ENCODE results near the gene GAB1.

The GAB1 gene

DNA sequence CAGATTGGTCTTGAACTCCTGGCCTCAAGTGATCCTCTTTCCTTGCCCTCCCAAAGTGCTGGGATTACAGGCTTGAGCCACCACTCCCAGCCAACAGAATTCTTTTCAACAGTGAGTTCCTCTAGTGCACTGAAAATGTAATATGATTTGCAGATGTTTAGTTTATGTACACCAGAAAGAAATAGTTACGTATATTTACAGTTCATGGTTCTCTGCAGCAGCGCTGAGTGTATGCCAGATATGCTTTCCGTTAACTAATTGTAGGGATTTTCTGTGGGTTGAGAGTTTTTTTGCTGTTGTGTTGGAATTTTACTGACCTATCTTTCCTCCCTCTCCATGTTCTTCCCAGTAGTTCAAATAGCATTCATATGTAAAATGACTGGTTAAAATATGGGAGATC is 44.0 kb downstream of the GAB1 start:
- TF ChIP-seq, protein P1, sequence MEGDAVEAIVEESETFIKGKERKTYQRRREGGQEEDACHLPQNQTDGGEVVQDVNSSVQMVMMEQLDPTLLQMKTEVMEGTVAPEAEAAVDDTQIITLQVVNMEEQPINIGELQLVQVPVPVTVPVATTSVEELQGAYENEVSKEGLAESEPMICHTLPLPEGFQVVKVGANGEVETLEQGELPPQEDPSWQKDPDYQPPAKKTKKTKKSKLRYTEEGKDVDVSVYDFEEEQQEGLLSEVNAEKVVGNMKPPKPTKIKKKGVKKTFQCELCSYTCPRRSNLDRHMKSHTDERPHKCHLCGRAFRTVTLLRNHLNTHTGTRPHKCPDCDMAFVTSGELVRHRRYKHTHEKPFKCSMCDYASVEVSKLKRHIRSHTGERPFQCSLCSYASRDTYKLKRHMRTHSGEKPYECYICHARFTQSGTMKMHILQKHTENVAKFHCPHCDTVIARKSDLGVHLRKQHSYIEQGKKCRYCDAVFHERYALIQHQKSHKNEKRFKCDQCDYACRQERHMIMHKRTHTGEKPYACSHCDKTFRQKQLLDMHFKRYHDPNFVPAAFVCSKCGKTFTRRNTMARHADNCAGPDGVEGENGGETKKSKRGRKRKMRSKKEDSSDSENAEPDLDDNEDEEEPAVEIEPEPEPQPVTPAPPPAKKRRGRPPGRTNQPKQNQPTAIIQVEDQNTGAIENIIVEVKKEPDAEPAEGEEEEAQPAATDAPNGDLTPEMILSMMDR (IDR thresholded peaks at IDR 0.05; ENCODE audit: low read depth, low read length, missing control alignments) = no peak
- no peak overlapping the region for H3K4me3 ChIP-seq (replicated peaks; ENCODE audit: low read depth, low read length)
- DNase-seq (ENCODE audit: extremely low read depth, low read depth) = no peak

DNA sequence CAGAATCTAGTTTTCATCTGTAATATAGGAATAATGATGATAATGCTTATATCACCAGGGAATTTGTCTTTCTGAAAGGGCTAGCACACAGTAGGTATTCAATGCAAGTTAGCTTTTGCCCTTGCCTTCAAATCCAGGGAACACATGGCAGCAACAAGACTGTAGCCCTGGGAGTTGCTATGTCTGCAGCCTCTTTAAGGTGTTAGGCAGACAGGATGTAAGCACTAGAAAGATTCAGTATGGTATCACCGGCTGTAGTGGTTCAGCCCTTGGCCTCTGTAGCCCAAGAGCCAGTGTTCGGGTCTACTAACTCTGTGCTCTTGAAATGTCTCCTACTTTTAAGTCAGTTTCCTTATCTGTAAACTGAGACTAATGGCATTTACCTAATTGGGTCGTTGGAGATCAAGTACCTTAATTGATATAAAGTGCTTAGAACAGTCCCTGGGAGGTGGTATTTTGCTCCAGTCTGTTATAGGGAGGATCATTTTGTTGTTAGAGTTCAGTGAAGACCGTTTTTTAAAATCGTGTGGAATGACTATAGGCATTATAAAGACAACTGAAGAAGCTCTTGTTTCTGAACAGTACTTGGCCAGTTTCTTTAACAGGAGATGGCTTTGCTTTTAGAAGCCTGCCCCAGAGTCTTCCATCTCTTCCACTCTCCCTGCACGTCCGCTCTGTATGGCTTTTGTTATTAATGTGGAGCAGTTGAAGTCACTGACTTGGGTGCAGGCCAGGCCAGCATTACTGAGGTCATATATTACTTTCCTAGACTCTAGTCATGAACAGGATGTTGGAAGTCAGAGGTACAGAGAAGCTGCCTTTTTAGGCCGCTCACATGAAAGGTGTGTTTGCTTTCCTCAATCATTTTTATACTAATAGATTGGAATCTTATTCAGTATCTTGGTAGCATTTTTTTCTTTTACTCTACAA is 44.8 kb downstream of the GAB1 start:
- H3K4me3 ChIP-seq (replicated peaks; ENCODE audit: low read depth, low read length) = no peak overlapping the region
- DNase-seq (ENCODE audit: extremely low read depth, low read depth) = peak; percentile 86

DNA sequence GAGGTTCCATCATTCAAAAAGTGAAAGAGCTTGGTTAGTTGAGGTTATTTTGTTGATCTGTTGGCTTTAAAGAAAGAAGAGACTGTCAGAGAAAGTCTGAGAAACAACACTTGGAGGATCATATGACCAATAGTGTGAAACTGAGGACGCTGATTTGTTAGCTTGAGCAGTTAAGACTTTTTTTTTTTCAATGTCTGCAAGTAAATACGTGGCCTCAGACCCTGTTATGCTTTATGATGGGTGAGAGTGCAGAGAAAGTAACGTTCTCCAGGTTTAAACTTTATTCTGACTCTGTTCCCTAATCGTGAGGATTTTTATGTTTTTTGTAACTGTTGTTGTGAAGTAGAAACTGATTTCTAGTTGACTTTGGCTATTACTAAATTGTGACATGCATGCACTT is 45.9 kb downstream of the GAB1 start:
- no peak for DNase-seq (ENCODE audit: extremely low read depth, low read depth)
- TF ChIP-seq, protein P1 (IDR thresholded peaks at IDR 0.05; ENCODE audit: low read depth, low read length, missing control alignments) = no peak
- H3K4me3 ChIP-seq (replicated peaks; ENCODE audit: low read depth, low read length) = peak overlapping the region; percentile 1; the same call in 1 of the 2 replicates

More for the DNA sequence above, 44.8 kb downstream of the GAB1 start:
- TF ChIP-seq, protein P1 (IDR thresholded peaks at IDR 0.05; ENCODE audit: low read depth, low read length, missing control alignments) = no peak

DNA sequence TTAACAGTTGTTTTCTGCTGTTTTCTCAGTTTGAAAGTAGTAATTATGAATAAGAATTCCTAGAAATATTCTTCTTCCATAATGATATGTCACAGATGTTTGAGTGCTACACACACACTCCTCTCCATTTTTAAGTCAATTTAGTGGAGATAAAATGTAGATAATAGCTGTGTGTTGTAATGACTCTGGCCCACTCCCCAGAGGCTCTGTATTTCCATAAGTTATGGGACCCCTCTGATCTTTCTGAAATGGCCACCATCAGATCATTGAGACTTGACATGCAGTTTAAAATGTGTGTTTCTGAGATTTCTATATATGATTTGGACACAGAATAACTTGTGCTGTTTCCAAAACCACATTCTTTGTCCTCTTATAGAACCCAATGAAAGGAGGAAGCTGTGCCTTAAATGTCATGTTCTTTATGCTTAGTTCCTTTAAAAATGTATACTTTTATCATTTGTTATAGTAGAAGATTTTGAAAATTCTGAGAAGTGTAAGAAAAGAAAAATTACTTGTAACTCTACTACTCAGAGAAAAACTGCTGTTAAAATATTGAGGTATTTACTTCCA is 46.4 kb downstream of the GAB1 start:
- no peak overlapping the region for H3K4me3 ChIP-seq (replicated peaks; ENCODE audit: low read depth, low read length)
- TF ChIP-seq, protein P1 (IDR thresholded peaks at IDR 0.05; ENCODE audit: low read depth, low read length, missing control alignments) = no peak
- DNase-seq (ENCODE audit: extremely low read depth, low read depth) = no peak

DNA sequence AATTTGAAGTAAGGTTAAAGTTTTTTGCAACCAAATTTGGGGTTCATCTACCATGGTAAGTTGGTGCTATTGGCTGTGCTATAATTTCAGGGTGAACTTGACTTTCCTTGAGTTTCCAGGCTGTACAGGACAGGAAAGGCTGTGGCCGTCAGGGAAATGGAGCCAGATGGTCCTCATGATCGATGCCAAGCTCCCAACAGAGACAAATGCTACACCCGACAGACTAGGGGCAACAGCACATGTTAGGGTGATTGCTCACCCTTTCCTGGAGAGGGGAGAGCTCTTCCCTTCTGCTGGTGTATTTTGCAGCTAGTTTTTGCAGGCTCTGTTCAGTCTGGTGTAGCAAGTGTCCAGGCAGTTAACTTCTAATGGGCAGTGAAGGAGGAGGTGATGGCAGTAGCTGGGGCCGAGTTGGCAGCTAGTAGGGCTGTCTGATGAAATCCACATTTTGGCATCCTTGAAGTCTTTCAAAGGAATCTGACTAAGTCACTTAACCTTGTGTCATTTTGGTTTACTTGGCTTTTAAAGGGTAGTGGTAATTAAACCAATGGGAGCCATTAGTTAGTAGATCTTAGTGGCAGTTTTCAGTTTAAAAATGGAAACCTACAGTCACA is 47.8 kb downstream of the GAB1 start:
- TF ChIP-seq, protein P1 (IDR thresholded peaks at IDR 0.05; ENCODE audit: low read depth, low read length, missing control alignments) = no peak
- no peak for DNase-seq (ENCODE audit: extremely low read depth, low read depth)
- no peak overlapping the region for H3K4me3 ChIP-seq (replicated peaks; ENCODE audit: low read depth, low read length)

DNA sequence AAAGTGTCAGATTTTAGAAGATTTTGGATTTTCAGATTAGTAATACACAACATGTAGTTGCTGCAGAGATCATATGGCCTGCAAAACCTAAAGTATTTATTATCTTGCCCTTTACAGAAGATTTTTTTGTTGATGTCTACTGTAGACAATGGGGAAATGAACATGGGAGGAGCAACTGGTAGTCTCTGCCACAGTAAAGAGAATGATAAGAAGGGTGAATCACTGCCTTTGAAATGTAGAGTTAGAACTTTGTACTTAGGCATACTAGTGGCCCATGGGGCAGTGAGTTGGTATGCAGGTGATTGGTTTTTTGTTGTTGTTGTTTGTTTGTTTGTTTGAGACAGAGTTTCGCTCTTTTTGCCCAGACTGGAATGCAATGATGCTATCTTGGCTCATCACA is 50.1 kb downstream of the GAB1 start:
- DNase-seq (ENCODE audit: extremely low read depth, low read depth) = no peak
- TF ChIP-seq, protein P1 (IDR thresholded peaks at IDR 0.05; ENCODE audit: low read depth, low read length, missing control alignments) = no peak
- H3K4me3 ChIP-seq (replicated peaks; ENCODE audit: low read depth, low read length) = no peak overlapping the region
